Left ventricle myocardium inferior (tissue), 1 donor: ENCODE results near the gene KLRF2. TPM values are rescaled to one million over a fixed set of nuclear protein-coding genes. Genes with fewer than 3 reads are reported as not detected.

Experiments used
- DNase-seq: peaks from one replicate; pipeline ENCODE4 v3.0.0-alpha.2; 2020
- H3K27ac ChIP-seq: fragments of 200-600 bp; replicated peaks from 2 replicates; pipeline ENCODE4 v1.8.0; 2021
- H3K27me3 ChIP-seq: fragments of 200-600 bp; 2 replicates; pipeline ENCODE4 v1.8.0; 2021; ENCODE audit warnings: low read depth
- H3K36me3 ChIP-seq: fragments of 200-600 bp; 2 replicates; pipeline ENCODE4 v1.8.0; 2021
- H3K4me1 ChIP-seq: fragments of 200-600 bp; 2 replicates; pipeline ENCODE4 v1.8.0; 2021
- H3K4me3 ChIP-seq: fragments of 200-600 bp; 2 replicates; pipeline ENCODE4 v1.8.0; 2021; ENCODE audit warnings: mild to moderate bottlenecking, moderate library complexity
- H3K9me3 ChIP-seq: fragments of 200-600 bp; replicated peaks from 2 replicates; pipeline ENCODE4 v1.8.0; 2021
- CTCF ChIP-seq: fragments of 200-600 bp; IDR thresholded peaks from 2 replicates; pipeline ENCODE4 v1.8.0; 2021; ENCODE audit warnings: antibody characterized with exemption, mild to moderate bottlenecking, borderline replicate concordance
- intact Hi-C: fragments of 100-400 bp; cut with micrococcal nuclease; formaldehyde crosslinking; loops from one replicate; pipeline ENCODE4 v1.11.0; 2022
- total RNA-seq: library from RNA; stranded (reverse); fragmentation: NEBNext Ultra II Directional; extraction: Animal tissue kit (Norgen Biotek cat#: 25700); gene quantifications from one replicate; pipeline ENCODE4 v1.2.1, GENCODE V29; 2021
- donor health status: DM: no; HTN: yes; CAD: no; lungs with severe emphysema.

The KLRF2 gene
- total RNA-seq, 1 donor from 2014 or later: not detected

- Histone ChIP-seq H3K27me3 (no peaks in the 10 kb centered on the region), H3K9me3 (peaks cover 32% of the 10 kb centered on the region), H3K4me3 (no peak overlapping the region), H3K27ac (no peak overlapping the region), H3K4me1 (no peaks in the 10 kb centered on the region), H3K36me3 (peaks cover 40% of the 10 kb centered on the region)
- intact Hi-C loops: no loop called here
- DNase-seq: no peak
- TF ChIP-seq CTCF: no peak
Measured at GRCh38 chr12:9851927-9852326, 29.4 kb upstream of the KLRF2 start.

GRCh38 chr12:9856151-9856550 lies 25.1 kb upstream of the KLRF2 start:
- intact Hi-C loops: no loop called here
- no peak overlapping the region for H3K4me3 ChIP-seq
- no peaks in the 10 kb centered on the region for H3K9me3 ChIP-seq
- H3K4me1 ChIP-seq: no peaks in the 10 kb centered on the region
- DNase-seq: no peak
- H3K27ac ChIP-seq: no peak overlapping the region
- H3K27me3 ChIP-seq: no peaks in the 10 kb centered on the region
- peaks cover 40% of the 10 kb centered on the region for H3K36me3 ChIP-seq
- no peak for TF ChIP-seq CTCF

GRCh38 chr12:9856894-9857293 lies 24.4 kb upstream of the KLRF2 start:
- no peak for TF ChIP-seq CTCF
- H3K4me3 ChIP-seq: no peak overlapping the region
- H3K4me1 ChIP-seq: no peaks in the 10 kb centered on the region
- intact Hi-C loops: no loop called here
- no peak overlapping the region for H3K27ac ChIP-seq
- H3K36me3 ChIP-seq: peaks cover 34% of the 10 kb centered on the region
- H3K27me3 ChIP-seq: no peaks in the 10 kb centered on the region
- H3K9me3 ChIP-seq: no peaks in the 10 kb centered on the region
- DNase-seq: no peak

GRCh38 chr12:9858135-9858534 lies 23.2 kb upstream of the KLRF2 start:
- no peak for TF ChIP-seq CTCF
- no peak for DNase-seq
- Histone ChIP-seq H3K36me3 (peaks cover 25% of the 10 kb centered on the region), H3K27me3 (no peaks in the 10 kb centered on the region), H3K4me3 (no peak overlapping the region), H3K27ac (no peak overlapping the region), H3K4me1 (no peaks in the 10 kb centered on the region), H3K9me3 (peaks cover 5% of the 10 kb centered on the region)
- intact Hi-C loops: no loop called here

GRCh38 chr12:9864913-9865675 lies 16.2 kb upstream of the KLRF2 start:
- TF ChIP-seq CTCF: no peak
- H3K27me3 ChIP-seq: no peaks in the 10 kb centered on the region
- DNase-seq: no peak
- peak overlapping the region; percentile 63 for H3K4me3 ChIP-seq
- H3K27ac ChIP-seq: peak overlapping the region; percentile 89
- no peaks in the 10 kb centered on the region for H3K36me3 ChIP-seq
- H3K4me1 ChIP-seq: no peaks in the 10 kb centered on the region
- peaks cover 22% of the 10 kb centered on the region for H3K9me3 ChIP-seq
- intact Hi-C loops: no loop called here
